H9 (cell line): Measurements from ENCODE around the gene C20orf202. TPM values are rescaled to one million over a fixed set of nuclear protein-coding genes. Genes with fewer than 3 reads are reported as not detected.

Experiments
- DNase-seq: peaks from one replicate; pipeline ENCODE4 v3.0.0-alpha.2; 2017
- H2AFZ ChIP-seq: one replicate; pipeline ENCODE4 v1.6.1; 2013; ENCODE audit warnings: mild to moderate bottlenecking, low read length, control low read depth, moderate library complexity
- H2AK5ac ChIP-seq: 2 replicates; pipeline ENCODE4 v1.6.1; 2013; ENCODE audit warnings: low read length, control low read depth, mixed read lengths; ENCODE audit not compliant: insufficient read length
- H2BK120ac ChIP-seq: one replicate; pipeline ENCODE4 v1.6.1; 2013; ENCODE audit warnings: low read depth, mild to moderate bottlenecking, low read length, control low read depth, inconsistent platforms; ENCODE audit not compliant: poor library complexity, severe bottlenecking
- H2BK12ac ChIP-seq: 2 replicates; pipeline ENCODE4 v1.6.1; 2013; ENCODE audit warnings: low read length, control low read depth, mixed read lengths, low read depth; ENCODE audit not compliant: insufficient read length
- H2BK15ac ChIP-seq: 2 replicates; pipeline ENCODE4 v1.6.1; 2013; ENCODE audit warnings: low read depth, low read length, control low read depth
- H2BK20ac ChIP-seq: one replicate; pipeline ENCODE4 v1.6.1; 2013; ENCODE audit warnings: low read depth, mild to moderate bottlenecking, low read length, control low read depth, inconsistent platforms; ENCODE audit not compliant: poor library complexity, severe bottlenecking
- H2BK5ac ChIP-seq: 2 replicates; pipeline ENCODE4 v1.6.1; 2013; ENCODE audit warnings: low read length, control low read depth, mixed read lengths; ENCODE audit not compliant: insufficient read length
- H3K14ac ChIP-seq: 2 replicates; pipeline ENCODE4 v1.6.1; 2013; ENCODE audit warnings: low read length, control low read depth; ENCODE audit not compliant: insufficient read depth
- H3K18ac ChIP-seq: 2 replicates; pipeline ENCODE4 v1.6.1; 2013; ENCODE audit warnings: low read depth, mild to moderate bottlenecking, mixed read lengths, low read length, control low read depth; ENCODE audit not compliant: insufficient read length
- H3K23ac ChIP-seq: 2 replicates; pipeline ENCODE4 v1.6.1; 2013; ENCODE audit warnings: low read length, control low read depth, mixed read lengths, low read depth; ENCODE audit not compliant: insufficient read length
- H3K23me2 ChIP-seq: 2 replicates; pipeline ENCODE4 v1.6.1; 2013; ENCODE audit warnings: low read depth, mild to moderate bottlenecking, mixed read lengths, low read length, control low read depth; ENCODE audit not compliant: insufficient read length, poor library complexity, severe bottlenecking
- H3K27ac ChIP-seq: 2 replicates; pipeline ENCODE4 v1.5.1; 2013; ENCODE audit warnings: low read length, control low read depth, mixed read lengths, low read depth; ENCODE audit not compliant: insufficient read length
- H3K27me3 ChIP-seq: 2 replicates; pipeline ENCODE4 v1.6.1; 2013; ENCODE audit warnings: low read length, control low read depth, inconsistent platforms; ENCODE audit not compliant: insufficient read depth
- H3K4ac ChIP-seq: 2 replicates; pipeline ENCODE4 v1.6.1; 2013; ENCODE audit warnings: low read depth, mild to moderate bottlenecking, control low read depth, inconsistent platforms, low read length, moderate library complexity
- H3K4me1 ChIP-seq: 2 replicates; pipeline ENCODE4 v1.6.1; 2013; ENCODE audit warnings: low read length, control low read depth, inconsistent platforms; ENCODE audit not compliant: insufficient read depth
- H3K4me2 ChIP-seq: 2 replicates; pipeline ENCODE4 v1.6.1; 2013; ENCODE audit warnings: low read length, control low read depth, mixed read lengths; ENCODE audit not compliant: insufficient read length, insufficient read depth
- H3K56ac ChIP-seq: 2 replicates; pipeline ENCODE4 v1.6.1; 2013; ENCODE audit warnings: low read depth, mild to moderate bottlenecking, mixed read lengths, low read length, control low read depth; ENCODE audit not compliant: insufficient read length
- H3K79me1 ChIP-seq: 2 replicates; pipeline ENCODE4 v1.6.1; 2013; ENCODE audit warnings: low read depth, mild to moderate bottlenecking, moderate library complexity, low read length, control low read depth, inconsistent platforms; ENCODE audit not compliant: insufficient read depth, poor library complexity, severe bottlenecking
- H3K79me2 ChIP-seq: 2 replicates; pipeline ENCODE4 v1.6.1; 2013; ENCODE audit warnings: low read length, control low read depth, inconsistent platforms; ENCODE audit not compliant: insufficient read depth
- H3K9ac ChIP-seq: 2 replicates; pipeline ENCODE4 v1.6.1; 2013; ENCODE audit warnings: low read length, control low read depth, mixed read lengths; ENCODE audit not compliant: insufficient read length; ENCODE audit errors: extremely low read depth
- H3K9me3 ChIP-seq: one replicate; pipeline ENCODE4 v1.6.1; 2013; ENCODE audit warnings: low read depth, low read length, inconsistent platforms; ENCODE audit not compliant: control insufficient read depth
- H3T11ph ChIP-seq: one replicate; pipeline ENCODE4 v1.6.1; 2013; ENCODE audit warnings: mild to moderate bottlenecking, low read length, control low read depth, inconsistent platforms
- H4K20me1 ChIP-seq: one replicate; pipeline ENCODE4 v1.6.1; 2013; ENCODE audit not compliant: control insufficient read depth, insufficient read length, insufficient read depth
- H4K5ac ChIP-seq: 2 replicates; pipeline ENCODE4 v1.6.1; 2013; ENCODE audit warnings: low read depth, mild to moderate bottlenecking, mixed read lengths, low read length, control low read depth; ENCODE audit not compliant: insufficient read length
- H4K8ac ChIP-seq: replicated peaks from 2 replicates; pipeline ENCODE4 v1.6.1; 2013; ENCODE audit warnings: low read length, control low read depth, mixed read lengths, low read depth; ENCODE audit not compliant: insufficient read length
- H4K91ac ChIP-seq: 2 replicates; pipeline ENCODE4 v1.6.1; 2013; ENCODE audit warnings: low read depth, mild to moderate bottlenecking, moderate library complexity, mixed read lengths, low read length, control low read depth; ENCODE audit not compliant: insufficient read length
- H3K27ac Mint-ChIP-seq, 3 experiments: 2 replicates in 2 of 3; 3 replicates in 1 of 3; pipeline ENCODE4 v1.8.0; 2020 to 2021; ENCODE audit warnings: mixed read lengths in 3 of 3, mild to moderate bottlenecking in 1 of 3, moderate library complexity in 1 of 3
- H3K27me3 Mint-ChIP-seq: 2 replicates; pipeline ENCODE4 v1.8.0; 2021; ENCODE audit warnings: low read depth, mild to moderate bottlenecking, moderate library complexity, mixed read lengths
- H3K36me3 Mint-ChIP-seq, 3 experiments: 2 replicates in 2 of 3; 3 replicates in 1 of 3; pipeline ENCODE4 v1.8.0; 2020 to 2021; ENCODE audit warnings: low read depth in 3 of 3, mixed read lengths in 3 of 3; ENCODE audit not compliant: insufficient read depth in 1 of 3
- H3K4me1 Mint-ChIP-seq, 2 experiments: 2 replicates each; pipeline ENCODE4 v1.8.0; 2020; ENCODE audit warnings: mixed read lengths in 2 of 2
- H3K4me3 Mint-ChIP-seq, 2 experiments: 2 replicates in 1 of 2; 3 replicates in 1 of 2; pipeline ENCODE4 v1.8.0; 2020 to 2021; ENCODE audit warnings: mild to moderate bottlenecking in 2 of 2, mixed read lengths in 2 of 2, moderate library complexity in 1 of 2
- H3K9me3 Mint-ChIP-seq, 2 experiments: 2 replicates in 1 of 2; 3 replicates in 1 of 2; pipeline ENCODE4 v1.8.0; 2020; ENCODE audit warnings: mild to moderate bottlenecking in 2 of 2, mixed read lengths in 2 of 2, moderate library complexity in 1 of 2
- WGBS: extraction: QIAGEN DNeasy Blood & Tissue Kit; methylation state at CpG from one replicate; pipeline ENCODE4 v1.1.7; 2013; ENCODE audit warnings: missing lambda C conversion rate, low lambda C conversion rate, mixed read lengths; ENCODE audit not compliant: insufficient read length; ENCODE audit errors: extremely low coverage; 5-methylcytosine and 5-hydroxymethylcytosine counted together
- total RNA-seq: library from RNA; stranded (reverse); gene quantifications from 2 replicates; pipeline ENCODE4 v1.2.1, GENCODE V29; 2021
- TF ChIP-seq, protein P1 (sequence below): fragments of 200-600 bp; sonication (generic); conservative IDR thresholded peaks from 3 replicates; pipeline ENCODE4 v1.8.0; 2021; ENCODE audit warnings: antibody characterized with exemption, mild to moderate bottlenecking

The C20orf202 gene
- total RNA-seq, 1 experiment from 2014 or later = 0.13 TPM

- no peak overlapping the region for H2BK5ac ChIP-seq
- H4K5ac ChIP-seq = no peak overlapping the region
- H3K79me1 ChIP-seq = no peaks in the 10 kb centered on the region
- no peak overlapping the region for H3K27ac ChIP-seq
- H2AK5ac ChIP-seq = no peak overlapping the region
- no peak overlapping the region for H2AFZ ChIP-seq
- no peak overlapping the region for H3T11ph ChIP-seq
- WGBS = no CpG with 5 or more reads among the region's 3 CpGs
- Mint-ChIP-seq H3K4me1 (peaks cover 0 to 5% of the 10 kb centered on the region in 2 experiments; a peak in 3 of 4 replicates), H3K36me3 (no peaks in the 10 kb centered on the region), H3K27ac (no peak overlapping the region), H3K4me3 (no peak overlapping the region), H3K27me3 (peaks cover 13% of the 10 kb centered on the region), H3K9me3 (no peaks in the 10 kb centered on the region)
- H3K18ac ChIP-seq = no peak overlapping the region
- no peaks in the 10 kb centered on the region for H3K4me1 ChIP-seq
- no peak overlapping the region for H3K4ac ChIP-seq
- no peak overlapping the region for H2BK120ac ChIP-seq
- H3K4me2 ChIP-seq = no peak overlapping the region
- no peak overlapping the region for H3K14ac ChIP-seq
- no peak overlapping the region for H3K23ac ChIP-seq
- no peak overlapping the region for H4K91ac ChIP-seq
- no peak overlapping the region for H3K9ac ChIP-seq
- no peaks in the 10 kb centered on the region for H3K23me2 ChIP-seq
- no peak overlapping the region for H2BK20ac ChIP-seq
- no peaks in the 10 kb centered on the region for H3K79me2 ChIP-seq
- H2BK15ac ChIP-seq = no peak overlapping the region
- TF ChIP-seq, protein P1, sequence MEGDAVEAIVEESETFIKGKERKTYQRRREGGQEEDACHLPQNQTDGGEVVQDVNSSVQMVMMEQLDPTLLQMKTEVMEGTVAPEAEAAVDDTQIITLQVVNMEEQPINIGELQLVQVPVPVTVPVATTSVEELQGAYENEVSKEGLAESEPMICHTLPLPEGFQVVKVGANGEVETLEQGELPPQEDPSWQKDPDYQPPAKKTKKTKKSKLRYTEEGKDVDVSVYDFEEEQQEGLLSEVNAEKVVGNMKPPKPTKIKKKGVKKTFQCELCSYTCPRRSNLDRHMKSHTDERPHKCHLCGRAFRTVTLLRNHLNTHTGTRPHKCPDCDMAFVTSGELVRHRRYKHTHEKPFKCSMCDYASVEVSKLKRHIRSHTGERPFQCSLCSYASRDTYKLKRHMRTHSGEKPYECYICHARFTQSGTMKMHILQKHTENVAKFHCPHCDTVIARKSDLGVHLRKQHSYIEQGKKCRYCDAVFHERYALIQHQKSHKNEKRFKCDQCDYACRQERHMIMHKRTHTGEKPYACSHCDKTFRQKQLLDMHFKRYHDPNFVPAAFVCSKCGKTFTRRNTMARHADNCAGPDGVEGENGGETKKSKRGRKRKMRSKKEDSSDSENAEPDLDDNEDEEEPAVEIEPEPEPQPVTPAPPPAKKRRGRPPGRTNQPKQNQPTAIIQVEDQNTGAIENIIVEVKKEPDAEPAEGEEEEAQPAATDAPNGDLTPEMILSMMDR = no peak
- no peaks in the 10 kb centered on the region for H3K9me3 ChIP-seq
- no peak for DNase-seq
- H3K56ac ChIP-seq = no peak overlapping the region
- H4K20me1 ChIP-seq = no peaks in the 10 kb centered on the region
- H2BK12ac ChIP-seq = no peak overlapping the region
- H3K27me3 ChIP-seq = no peaks in the 10 kb centered on the region
- no peak overlapping the region for H4K8ac ChIP-seq
Measured at GRCh38 chr20:1242099-1242498, 38.8 kb downstream of the C20orf202 start.
